SK-N-SH treated with all-trans-retinoic acid at 6 μM for 48 hours (cell line): Measurements from ENCODE around the gene SLC35B1.

Experiments
- ATAC-seq: fragments of 200-7000 bp; cut with Tn5 transposase; 3 replicates; pipeline ENCODE4 v1.9.1; 2020; ENCODE audit warnings: mild to moderate bottlenecking, moderate library complexity
- ARNTL ChIP-seq: fragments of 450-650 bp; formaldehyde crosslinking; IDR thresholded peaks from 2 replicates; pipeline ENCODE4 v1.5.0; 2020; ENCODE audit warnings: low read depth, mild to moderate bottlenecking, moderate library complexity, borderline replicate concordance
- CSDC2 ChIP-seq: fragments of 250-450 bp; sonication (Bioruptor Pico); IDR thresholded peaks from 2 replicates; pipeline ENCODE4 v1.5.0; 2020; ENCODE audit warnings: mild to moderate bottlenecking, moderate library complexity
- ESRRG ChIP-seq: fragments of 250-450 bp; sonication (Bioruptor Pico); IDR thresholded peaks from 2 replicates; pipeline ENCODE4 v1.6.1; 2021; ENCODE audit warnings: mild to moderate bottlenecking
- ISL1 ChIP-seq: fragments of 250-450 bp; sonication (Bioruptor Pico); IDR thresholded peaks from 2 replicates; pipeline ENCODE4 v2.1.2; 2022; ENCODE audit warnings: mild to moderate bottlenecking, moderate library complexity
- OSR1 ChIP-seq: fragments of 250-450 bp; sonication (Bioruptor Pico); IDR thresholded peaks from 2 replicates; pipeline ENCODE4 v1.8.0; 2022; ENCODE audit warnings: moderate library complexity, mild to moderate bottlenecking, inconsistent platforms
- PATZ1 ChIP-seq: fragments of 250-450 bp; sonication (Bioruptor Pico); IDR thresholded peaks from 2 replicates; pipeline ENCODE4 v1.8.0; 2020; ENCODE audit warnings: mild to moderate bottlenecking, moderate library complexity, borderline replicate concordance
- POU6F1 ChIP-seq: fragments of 250-450 bp; sonication (Bioruptor Pico); IDR thresholded peaks from 2 replicates; pipeline ENCODE4 v1.8.0; 2021; ENCODE audit warnings: low read depth, mild to moderate bottlenecking, moderate library complexity, borderline replicate concordance
- PPARA ChIP-seq: fragments of 250-450 bp; sonication (Bioruptor Pico); IDR thresholded peaks from 2 replicates; pipeline ENCODE4 v1.5.0; 2020; ENCODE audit warnings: mild to moderate bottlenecking, borderline replicate concordance
- RARB ChIP-seq: fragments of 250-450 bp; sonication (Bioruptor Pico); IDR thresholded peaks from 2 replicates; pipeline ENCODE4 v1.8.0; 2021; ENCODE audit warnings: mild to moderate bottlenecking, moderate library complexity
- TCF4 ChIP-seq: fragments of 250-450 bp; sonication (Bioruptor Pico); IDR thresholded peaks from 2 replicates; pipeline ENCODE4 v1.8.0; 2021; ENCODE audit warnings: mild to moderate bottlenecking, moderate library complexity, borderline replicate concordance
- TOX ChIP-seq: fragments of 250-450 bp; sonication (Bioruptor Pico); IDR thresholded peaks from 2 replicates; pipeline ENCODE4 v1.8.0; 2021; ENCODE audit warnings: mild to moderate bottlenecking, moderate library complexity, borderline replicate concordance
- TSHZ2 ChIP-seq: fragments of 250-450 bp; sonication (Bioruptor Pico); IDR thresholded peaks from 2 replicates; pipeline ENCODE4 v1.5.0; 2020; ENCODE audit warnings: mild to moderate bottlenecking, moderate library complexity
- ZC3H10 ChIP-seq: fragments of 250-450 bp; sonication (Bioruptor Pico); IDR thresholded peaks from 2 replicates; pipeline ENCODE4 v1.5.1; 2021; ENCODE audit warnings: mild to moderate bottlenecking, moderate library complexity
- ZFP3 ChIP-seq: fragments of 250-450 bp; sonication (Bioruptor Pico); IDR thresholded peaks from 2 replicates; pipeline ENCODE4 v1.5.0; 2020; ENCODE audit warnings: mild to moderate bottlenecking, moderate library complexity
- ZFP30 ChIP-seq: fragments of 450-650 bp; formaldehyde crosslinking; IDR thresholded peaks from 2 replicates; pipeline ENCODE4 v1.5.0; 2022; ENCODE audit warnings: mild to moderate bottlenecking, moderate library complexity
- ZNF565 ChIP-seq: fragments of 450-650 bp; formaldehyde crosslinking; conservative IDR thresholded peaks from 2 replicates; pipeline ENCODE4 v1.5.0; 2020; ENCODE audit warnings: low read depth, mild to moderate bottlenecking, moderate library complexity
- ZNF70 ChIP-seq: fragments of 450-650 bp; formaldehyde crosslinking; IDR thresholded peaks from 2 replicates; pipeline ENCODE4 v1.5.0; 2020; ENCODE audit warnings: mild to moderate bottlenecking, moderate library complexity
- ZNF8 ChIP-seq: fragments of 450-650 bp; formaldehyde crosslinking; IDR thresholded peaks from 2 replicates; pipeline ENCODE4 v1.5.0; 2020; ENCODE audit warnings: mild to moderate bottlenecking, moderate library complexity

The SLC35B1 gene

GRCh38 chr17:49717371-49717861 lies 9.7 kb upstream of the SLC35B1 start:
- TF ChIP-seq POU6F1 (CRISPR knock-in tag) (no peak), ESRRG (CRISPR knock-in tag) (no peak)
- ATAC-seq, result no peak

- TF ChIP-seq ZC3H10, result no peak
- no peak for TF ChIP-seq ZNF565 (CRISPR knock-in tag)
- TF ChIP-seq, all 23 proteins: peak for 0
- no peak for ATAC-seq
Observed at GRCh38 chr17:49716668-49717364, 9.1 kb upstream of the SLC35B1 start.

GRCh38 chr17:49715717-49716279 lies 8.0 kb upstream of the SLC35B1 start:
- TF ChIP-seq ZFP3 (CRISPR knock-in tag) (no peak), ISL1 (CRISPR knock-in tag) (no peak), POU6F1 (CRISPR knock-in tag) (no peak), CSDC2 (CRISPR knock-in tag) (no peak), TCF4 (CRISPR knock-in tag) (no peak), TOX (CRISPR knock-in tag) (no peak), OSR1 (no peak)
- no peak for ATAC-seq

- ATAC-seq, result no peak
- TF ChIP-seq RARB, result no peak
- no peak for TF ChIP-seq TSHZ2
- no peak for TF ChIP-seq ZFP3 (CRISPR knock-in tag)
- no peak for TF ChIP-seq OSR1
- TF ChIP-seq PPARA (CRISPR knock-in tag), result no peak
- no peak for TF ChIP-seq ZC3H10
- no peak for TF ChIP-seq TCF4 (CRISPR knock-in tag)
- TF ChIP-seq ZFP30 (CRISPR knock-in tag), result no peak
- TF ChIP-seq TOX (CRISPR knock-in tag), result no peak
Observed at GRCh38 chr17:49715216-49715615, 7.5 kb upstream of the SLC35B1 start.

GRCh38 chr17:49708515-49709183 lies 885 bp upstream of the SLC35B1 start:
- ATAC-seq, result no peak
- no peak for TF ChIP-seq RARB
- TF ChIP-seq CSDC2 (CRISPR knock-in tag), result no peak
- no peak; the same call in 1 of the 2 replicates for TF ChIP-seq ZFP3 (CRISPR knock-in tag)
- TF ChIP-seq ARNTL, result no peak
- no peak for TF ChIP-seq ESRRG (CRISPR knock-in tag)
- TF ChIP-seq PATZ1, result no peak
- TF ChIP-seq ZNF70, result no peak
- no peak for TF ChIP-seq ZNF8 (CRISPR knock-in tag)
- no peak for TF ChIP-seq POU6F1 (CRISPR knock-in tag)
- no peak for TF ChIP-seq TSHZ2
- no peak for TF ChIP-seq ISL1 (CRISPR knock-in tag)
- no peak for TF ChIP-seq ZC3H10
- TF ChIP-seq ZFP30 (CRISPR knock-in tag), result no peak
- no peak for TF ChIP-seq TOX (CRISPR knock-in tag)
